ENCODE results near the gene SLC36A2. TPM values are rescaled to one million over a fixed set of nuclear protein-coding genes. Genes with fewer than 3 reads are reported as not detected.

Gene SLC36A2
- total RNA-seq, 1 experiment from 2014 or later, result not detected

DNA sequence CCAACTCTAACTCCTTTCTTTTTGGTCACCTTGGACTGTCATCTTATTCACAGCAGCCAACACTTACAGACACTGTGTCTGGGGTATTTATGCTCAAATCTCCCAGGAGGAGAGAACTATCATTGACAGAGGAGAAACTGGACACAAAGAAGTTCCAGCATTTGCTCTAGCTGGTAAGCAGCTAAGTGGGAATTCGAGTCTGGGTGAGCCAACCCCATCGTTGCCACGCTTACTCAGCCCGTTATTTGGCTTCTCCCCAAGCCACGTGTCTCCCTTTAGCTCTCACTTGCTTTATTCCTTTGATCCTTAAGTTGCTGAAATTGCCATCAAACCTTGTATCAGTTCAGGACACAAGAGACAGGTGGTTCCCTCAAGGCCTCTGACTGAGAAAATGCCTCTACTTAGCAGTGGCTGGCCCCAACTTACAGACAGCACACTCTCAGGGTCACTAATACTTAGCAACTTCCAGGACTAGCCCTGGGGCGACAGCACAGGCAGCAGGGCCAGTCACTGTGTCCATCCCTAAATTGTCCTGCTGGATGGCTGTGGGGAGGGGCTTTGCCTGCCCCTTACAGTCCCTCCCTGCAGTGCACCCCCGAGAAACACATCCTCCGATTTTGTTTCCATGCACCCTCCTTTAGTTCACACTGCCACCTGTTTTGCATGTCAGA, 1.4 kb downstream of the SLC36A2 start:
- TF ChIP-seq EZH2 (IDR thresholded peaks at IDR 0.05; ENCODE audit: borderline replicate concordance, low read depth, low read length, poor library complexity, severe bottlenecking), result no peak
- TF ChIP-seq, protein P1, sequence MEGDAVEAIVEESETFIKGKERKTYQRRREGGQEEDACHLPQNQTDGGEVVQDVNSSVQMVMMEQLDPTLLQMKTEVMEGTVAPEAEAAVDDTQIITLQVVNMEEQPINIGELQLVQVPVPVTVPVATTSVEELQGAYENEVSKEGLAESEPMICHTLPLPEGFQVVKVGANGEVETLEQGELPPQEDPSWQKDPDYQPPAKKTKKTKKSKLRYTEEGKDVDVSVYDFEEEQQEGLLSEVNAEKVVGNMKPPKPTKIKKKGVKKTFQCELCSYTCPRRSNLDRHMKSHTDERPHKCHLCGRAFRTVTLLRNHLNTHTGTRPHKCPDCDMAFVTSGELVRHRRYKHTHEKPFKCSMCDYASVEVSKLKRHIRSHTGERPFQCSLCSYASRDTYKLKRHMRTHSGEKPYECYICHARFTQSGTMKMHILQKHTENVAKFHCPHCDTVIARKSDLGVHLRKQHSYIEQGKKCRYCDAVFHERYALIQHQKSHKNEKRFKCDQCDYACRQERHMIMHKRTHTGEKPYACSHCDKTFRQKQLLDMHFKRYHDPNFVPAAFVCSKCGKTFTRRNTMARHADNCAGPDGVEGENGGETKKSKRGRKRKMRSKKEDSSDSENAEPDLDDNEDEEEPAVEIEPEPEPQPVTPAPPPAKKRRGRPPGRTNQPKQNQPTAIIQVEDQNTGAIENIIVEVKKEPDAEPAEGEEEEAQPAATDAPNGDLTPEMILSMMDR (conservative IDR thresholded peaks at IDR 0.05; ENCODE audit: low read depth, low read length), result no peak
- no peaks in the 10 kb centered on the region for H3K9me3 ChIP-seq (ENCODE audit: low read depth, low read length, poor library complexity, severe bottlenecking)
- CTCF ChIA-PET, result no interaction called here
- no peaks in the 10 kb centered on the region for H3K36me3 ChIP-seq (ENCODE audit: insufficient read depth, low read length, poor library complexity, severe bottlenecking)
- no peaks in the 10 kb centered on the region for H3K4me1 ChIP-seq (ENCODE audit: insufficient read depth, low read length, poor library complexity, severe bottlenecking)
- no peak overlapping the region for H3K4me3 ChIP-seq (ENCODE audit: low read depth, low read length, poor library complexity, severe bottlenecking)
- H3K27ac ChIP-seq (ENCODE audit: low read depth, low read length, poor library complexity, severe bottlenecking), result no peak overlapping the region
- peaks cover 49% of the 10 kb centered on the region for H3K27me3 ChIP-seq (replicated peaks; ENCODE audit: insufficient read depth, low read depth, low read length, poor library complexity)
- intact Hi-C loops (cut with micrococcal nuclease; ENCODE audit: unreplicated experiment), result no loop called here
- no TSS peak for BruUV-seq (replicated peaks)
- DNase-seq (ENCODE audit: low spot score), result peak; percentile 6
- POLR2A ChIA-PET (ENCODE audit: low non-redundant PET), result no interaction called here

DNA sequence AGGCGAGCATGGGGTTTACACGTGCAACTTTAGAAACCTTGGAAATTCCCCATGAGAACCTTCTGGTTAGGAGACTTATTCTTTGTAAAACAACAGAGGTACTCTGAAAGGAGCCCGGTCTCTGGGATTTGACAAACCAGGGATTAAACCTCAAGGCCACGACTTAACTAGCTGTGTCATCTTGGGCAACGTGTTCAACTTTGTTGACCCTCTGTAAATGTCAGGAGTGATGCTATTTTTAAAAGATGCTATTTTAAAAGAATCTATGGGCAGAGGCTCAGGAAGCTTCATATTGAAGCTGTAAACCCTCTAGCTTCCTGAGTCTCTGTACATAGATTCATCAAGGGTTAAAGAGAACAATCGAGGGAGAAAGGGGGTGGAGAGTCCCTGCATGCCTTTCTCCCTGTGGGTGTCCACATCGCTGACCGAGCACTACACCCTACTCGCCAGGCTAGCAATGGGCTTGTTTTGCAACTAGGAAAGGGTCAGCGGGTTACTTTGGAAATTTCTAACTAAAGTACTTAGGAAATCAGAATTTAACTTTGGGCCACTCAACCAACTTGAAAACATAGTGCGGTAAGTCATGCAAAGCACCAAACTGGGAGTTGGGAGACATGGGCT, 2.1 kb downstream of the SLC36A2 start:
- CTCF ChIA-PET, result no interaction called here
- Histone ChIP-seq H3K4me1 (ENCODE audit: insufficient read depth, low read length, poor library complexity, severe bottlenecking) (no peaks in the 10 kb centered on the region), H3K27ac (ENCODE audit: low read depth, low read length, poor library complexity, severe bottlenecking) (no peak overlapping the region), H3K4me3 (ENCODE audit: low read depth, low read length, poor library complexity, severe bottlenecking) (no peak overlapping the region), H3K36me3 (ENCODE audit: insufficient read depth, low read length, poor library complexity, severe bottlenecking) (no peaks in the 10 kb centered on the region), H3K9me3 (ENCODE audit: low read depth, low read length, poor library complexity, severe bottlenecking) (no peaks in the 10 kb centered on the region), H3K27me3 (replicated peaks; ENCODE audit: insufficient read depth, low read depth, low read length, poor library complexity) (peaks cover 55% of the 10 kb centered on the region)
- no TSS peak for BruUV-seq (replicated peaks)
- intact Hi-C loops (cut with micrococcal nuclease; ENCODE audit: unreplicated experiment), result no loop called here
- TF ChIP-seq, protein P1 (conservative IDR thresholded peaks at IDR 0.05; ENCODE audit: low read depth, low read length), result no peak
- TF ChIP-seq EZH2 (IDR thresholded peaks at IDR 0.05; ENCODE audit: borderline replicate concordance, low read depth, low read length, poor library complexity, severe bottlenecking), result no peak
- DNase-seq (ENCODE audit: low spot score), result no peak
- POLR2A ChIA-PET (ENCODE audit: low non-redundant PET), result no interaction called here

DNA sequence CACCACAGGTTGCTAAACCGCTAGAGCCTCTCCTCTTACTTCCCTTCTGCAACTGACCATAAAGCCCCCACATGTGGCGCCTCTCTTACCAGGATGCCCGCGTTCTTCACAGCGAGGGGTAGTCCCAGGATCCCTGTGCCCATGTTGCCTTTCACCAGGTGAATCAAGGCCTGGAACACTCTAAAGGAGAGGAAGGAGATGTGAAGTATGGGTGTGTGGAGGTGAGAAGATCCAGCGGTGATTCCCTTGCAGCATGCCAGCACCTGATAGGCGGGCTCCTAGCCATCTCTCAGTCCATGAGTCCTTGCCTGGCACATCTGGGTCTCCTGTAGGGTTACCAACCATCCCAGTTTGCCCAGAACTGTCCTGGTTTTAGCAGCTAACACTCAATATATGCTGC, 3.3 kb downstream of the SLC36A2 start:
- CTCF ChIA-PET, result no interaction called here

More for the DNA sequence above, 3.3 kb downstream of the SLC36A2 start:
- Histone ChIP-seq H3K36me3 (ENCODE audit: insufficient read depth, low read length, poor library complexity, severe bottlenecking) (no peaks in the 10 kb centered on the region), H3K4me1 (ENCODE audit: insufficient read depth, low read length, poor library complexity, severe bottlenecking) (no peaks in the 10 kb centered on the region), H3K27me3 (replicated peaks; ENCODE audit: insufficient read depth, low read depth, low read length, poor library complexity) (peaks cover 60% of the 10 kb centered on the region), H3K27ac (ENCODE audit: low read depth, low read length, poor library complexity, severe bottlenecking) (no peak overlapping the region), H3K9me3 (ENCODE audit: low read depth, low read length, poor library complexity, severe bottlenecking) (no peaks in the 10 kb centered on the region), H3K4me3 (ENCODE audit: low read depth, low read length, poor library complexity, severe bottlenecking) (no peak overlapping the region)
- TF ChIP-seq EZH2 (IDR thresholded peaks at IDR 0.05; ENCODE audit: borderline replicate concordance, low read depth, low read length, poor library complexity, severe bottlenecking), result no peak
- TF ChIP-seq, protein P1 (conservative IDR thresholded peaks at IDR 0.05; ENCODE audit: low read depth, low read length), result no peak
- intact Hi-C loops (cut with micrococcal nuclease; ENCODE audit: unreplicated experiment), result no loop called here
- no TSS peak for BruUV-seq (replicated peaks)
- POLR2A ChIA-PET (ENCODE audit: low non-redundant PET), result no interaction called here
- DNase-seq (ENCODE audit: low spot score), result no peak

Data from A673 (cell line).